GM23248 (cell line): ENCODE results near the gene ZNF385B. TPM values are rescaled to one million over a fixed set of nuclear protein-coding genes. Genes with fewer than 3 reads are reported as not detected.

Source experiments
- DNase-seq: peaks from one replicate; pipeline ENCODE4 v3.0.0-alpha.2; 2015
- H2AFZ ChIP-seq: fragments of 200-600 bp; sonication (generic); 2 replicates; pipeline ENCODE4 v1.6.1; 2016; ENCODE audit warnings: antibody characterized with exemption
- H3F3A ChIP-seq: fragments of 200-600 bp; sonication (generic); 2 replicates; pipeline ENCODE4 v1.6.1; 2016; ENCODE audit warnings: mild to moderate bottlenecking, antibody characterized with exemption, mixed run types; ENCODE audit not compliant: insufficient read depth
- H3K27ac ChIP-seq: fragments of 200-600 bp; sonication (generic); 2 replicates; pipeline ENCODE4 v1.5.1; 2016; ENCODE audit warnings: mild to moderate bottlenecking
- H3K27me3 ChIP-seq: fragments of 200-600 bp; sonication (generic); replicated peaks from 2 replicates; pipeline ENCODE4 v1.6.1; 2016; ENCODE audit warnings: mild to moderate bottlenecking; ENCODE audit not compliant: insufficient read depth
- H3K36me3 ChIP-seq: fragments of 200-600 bp; sonication (generic); 2 replicates; pipeline ENCODE4 v1.6.1; 2016; ENCODE audit warnings: low read depth, mild to moderate bottlenecking
- H3K4me1 ChIP-seq: fragments of 200-600 bp; sonication (generic); 2 replicates; pipeline ENCODE4 v1.6.1; 2016; ENCODE audit warnings: mild to moderate bottlenecking; ENCODE audit not compliant: insufficient read depth
- H3K4me2 ChIP-seq: fragments of 200-600 bp; sonication (generic); one replicate; pipeline ENCODE4 v1.6.1; 2016; ENCODE audit warnings: mild to moderate bottlenecking; ENCODE audit not compliant: unreplicated experiment
- H3K4me3 ChIP-seq: fragments of 200-600 bp; sonication (generic); 2 replicates; pipeline ENCODE4 v1.5.1; 2016; ENCODE audit warnings: mild to moderate bottlenecking
- H3K79me2 ChIP-seq: fragments of 200-600 bp; sonication (generic); 2 replicates; pipeline ENCODE4 v1.6.1; 2016; ENCODE audit warnings: mild to moderate bottlenecking; ENCODE audit not compliant: insufficient read depth
- H3K9ac ChIP-seq: fragments of 200-600 bp; sonication (generic); 2 replicates; pipeline ENCODE4 v1.6.1; 2016; ENCODE audit warnings: mild to moderate bottlenecking
- H3K9me2 ChIP-seq: fragments of 200-600 bp; sonication (generic); 2 replicates; pipeline ENCODE4 v1.6.1; 2016; ENCODE audit warnings: mixed run types, mild to moderate bottlenecking, moderate library complexity; ENCODE audit not compliant: insufficient read depth
- H3K9me3 ChIP-seq: fragments of 200-600 bp; sonication (generic); one replicate; pipeline ENCODE4 v1.6.1; 2017; ENCODE audit warnings: low read depth
- H4K20me1 ChIP-seq: fragments of 200-600 bp; sonication (generic); 2 replicates; pipeline ENCODE4 v1.6.0; 2016; ENCODE audit not compliant: insufficient read depth
- EZH2 ChIP-seq: fragments of 200-600 bp; sonication (generic); IDR thresholded peaks from 2 replicates; pipeline ENCODE4 v1.6.1; 2018; ENCODE audit warnings: antibody characterized with exemption, mild to moderate bottlenecking; ENCODE audit not compliant: insufficient read depth, poor library complexity, severe bottlenecking
- EZH2phosphoT487 ChIP-seq: fragments of 200-600 bp; sonication (generic); IDR thresholded peaks from 2 replicates; pipeline ENCODE4 v1.6.1; 2018; ENCODE audit warnings: antibody characterized with exemption, moderate library complexity, mild to moderate bottlenecking, low read depth; ENCODE audit not compliant: insufficient read depth
- WGBS, 2 experiments: methylation state at CpG; one replicate each; pipeline ENCODE4 v1.1.6; 2015 to 2017; ENCODE audit warnings: low lambda C conversion rate in 2 of 2, low coverage in 1 of 2; ENCODE audit errors: missing lambda C conversion rate in 2 of 2; 5-methylcytosine and 5-hydroxymethylcytosine counted together
- in situ Hi-C: fragments of 300-500 bp; cut with MboI; formaldehyde crosslinking; loops from 2 replicates; pipeline ENCODE4 v1.15.0; 2020
- polyA plus RNA-seq: library from polyadenylated mRNA; unstranded; fragments of >200 nt; fragmentation: Nextera tagmentation; extraction: Ambion mirVana; gene quantifications from 2 replicates; pipeline ENCODE4 v1.2.1, GENCODE V29; 2016
- total RNA-seq: library from RNA; depleted of rRNA; stranded (reverse); fragments of >200 nt; shearing (Covaris generic); gene quantifications from 2 replicates; pipeline ENCODE4 v1.2.3, GENCODE V29; 2014

ZNF385B gene
- total and polyA plus RNA-seq, 2 experiments from 2014 or later, result 0.30 TPM; not detected in 1

DNA sequence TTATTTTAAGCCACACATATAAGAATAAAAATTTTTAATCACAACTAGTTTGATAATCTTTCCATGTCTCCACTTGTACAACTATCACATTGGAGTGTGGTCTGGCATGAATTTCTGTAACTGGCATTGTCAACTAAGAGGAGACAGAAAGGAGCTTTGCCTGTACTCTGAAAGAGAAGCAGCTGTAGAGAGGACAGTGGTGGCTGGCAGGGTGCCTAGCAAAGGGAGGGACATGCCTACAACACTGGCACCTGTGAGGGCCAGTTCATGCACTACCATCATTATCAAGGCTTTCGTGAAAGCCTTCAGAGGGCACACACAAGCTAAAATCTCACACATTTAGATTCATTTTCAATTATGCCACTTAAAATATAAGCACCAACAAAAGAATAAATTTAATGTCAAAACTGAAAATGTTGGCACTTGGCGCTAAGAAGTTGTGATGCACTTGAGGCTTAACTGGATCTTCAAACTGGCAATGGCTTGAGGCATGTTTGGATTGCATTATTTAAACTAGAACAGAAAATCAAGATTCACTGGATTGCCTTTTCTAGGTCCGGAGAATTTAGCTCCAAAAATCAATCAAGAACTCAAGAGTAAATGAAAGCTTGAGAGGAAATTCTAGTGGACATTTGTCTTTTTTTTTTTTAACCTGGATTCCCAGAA is 238.6 kb downstream of the ZNF385B start:
- no peak for DNase-seq
- Histone ChIP-seq H3K36me3 (no peaks in the 10 kb centered on the region), H3K4me2 (peak overlapping the region; percentile 20), H3K27me3 (no peaks in the 10 kb centered on the region), H3K79me2 (no peaks in the 10 kb centered on the region), H4K20me1 (no peaks in the 10 kb centered on the region), H3K4me3 (no peak overlapping the region), H3K4me1 (peaks cover 10% of the 10 kb centered on the region), H3K9me3 (no peaks in the 10 kb centered on the region), H3K9ac (no peak overlapping the region), H3F3A (0 out of 2 replicates have a peak, but pooled peaks cover 9% of the 10 kb centered on the region), H2AFZ (no peak overlapping the region), H3K27ac (no peak overlapping the region), H3K9me2 (no peaks in the 10 kb centered on the region)
- in situ Hi-C loops, result no loop called here
- TF ChIP-seq EZH2phosphoT487 (no peak), EZH2 (no peak)
- WGBS, 2 experiments, result 96 to 97% methylated on average over 3 of the region's 3 CpGs

DNA sequence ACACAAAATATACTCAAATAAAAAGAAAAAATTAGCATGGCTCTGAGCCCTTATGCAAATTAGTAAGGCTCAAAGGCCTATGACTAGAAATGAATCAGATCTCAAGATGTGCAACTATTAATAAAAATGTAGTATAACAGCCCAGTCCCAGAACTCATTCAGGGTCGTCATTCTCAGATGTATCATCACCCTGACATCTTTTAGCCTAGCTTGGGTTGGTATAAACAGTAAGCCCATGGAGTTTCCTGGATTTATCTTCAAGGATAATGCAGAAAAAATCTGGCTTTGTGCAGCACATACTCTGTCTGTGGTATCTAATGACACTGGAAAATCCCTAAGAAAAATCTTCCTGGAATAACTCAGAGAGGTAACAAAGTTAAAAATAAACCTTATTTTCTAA is 239.3 kb downstream of the ZNF385B start:
- peak; percentile 56 for DNase-seq
- H3K4me1 ChIP-seq, result peaks cover 10% of the 10 kb centered on the region
- no peaks in the 10 kb centered on the region for H3K9me3 ChIP-seq
- H3K79me2 ChIP-seq, result no peaks in the 10 kb centered on the region
- 0 out of 2 replicates have a peak, but pooled peaks cover 9% of the 10 kb centered on the region for H3F3A ChIP-seq
- H4K20me1 ChIP-seq, result no peaks in the 10 kb centered on the region
- WGBS, 2 experiments, result 0 to 2% methylated on average over 1 of the region's 1 CpG
- no peak overlapping the region for H3K27ac ChIP-seq
- H3K36me3 ChIP-seq, result no peaks in the 10 kb centered on the region
- H3K9ac ChIP-seq, result no peak overlapping the region
- peak overlapping the region; percentile 20 for H3K4me2 ChIP-seq
- TF ChIP-seq EZH2, result no peak
- TF ChIP-seq EZH2phosphoT487, result no peak
- no peak overlapping the region for H3K4me3 ChIP-seq
- H3K9me2 ChIP-seq, result no peaks in the 10 kb centered on the region
- in situ Hi-C loops, result no loop called here
- H2AFZ ChIP-seq, result no peak overlapping the region
- no peaks in the 10 kb centered on the region for H3K27me3 ChIP-seq

GRCh38 chr2:179619947-179620467 is 241.4 kb downstream of the ZNF385B start:
- no peak overlapping the region for H3K9ac ChIP-seq
- no peak for TF ChIP-seq EZH2
- no peak for TF ChIP-seq EZH2phosphoT487
- no peak overlapping the region for H3K4me3 ChIP-seq
- H3K36me3 ChIP-seq, result no peaks in the 10 kb centered on the region
- no peak overlapping the region for H3K4me2 ChIP-seq
- in situ Hi-C loops, result no loop called here
- H3K4me1 ChIP-seq, result peaks cover 12% of the 10 kb centered on the region
- no peak overlapping the region for H2AFZ ChIP-seq
- no peaks in the 10 kb centered on the region for H3K9me3 ChIP-seq
- H3F3A ChIP-seq, result 0 out of 2 replicates have a peak, but pooled peaks cover 9% of the 10 kb centered on the region
- no peak for DNase-seq
- no peaks in the 10 kb centered on the region for H3K79me2 ChIP-seq
- H3K9me2 ChIP-seq, result no peaks in the 10 kb centered on the region
- H4K20me1 ChIP-seq, result no peaks in the 10 kb centered on the region
- no peak overlapping the region for H3K27ac ChIP-seq
- no peaks in the 10 kb centered on the region for H3K27me3 ChIP-seq
- 88 to 98% methylated on average over 1 of the region's 1 CpG for WGBS, 2 experiments

- no peaks in the 10 kb centered on the region for H3K9me3 ChIP-seq
- peaks cover 29% of the 10 kb centered on the region; the same call in 1 of the 2 replicates for H3F3A ChIP-seq
- H3K4me2 ChIP-seq, result peak overlapping the region; percentile 41
- H3K27ac ChIP-seq, result peak overlapping the region; percentile 53
- no peaks in the 10 kb centered on the region for H4K20me1 ChIP-seq
- H3K4me3 ChIP-seq, result peak overlapping the region; percentile 46
- no peak overlapping the region for H3K9ac ChIP-seq
- peaks cover 35% of the 10 kb centered on the region for H3K4me1 ChIP-seq
- TF ChIP-seq EZH2 (no peak), EZH2phosphoT487 (no peak)
- WGBS, 2 experiments, result 34 to 39% methylated on average over 3 of the region's 3 CpGs
- H3K36me3 ChIP-seq, result no peaks in the 10 kb centered on the region
- no peaks in the 10 kb centered on the region for H3K79me2 ChIP-seq
- no peaks in the 10 kb centered on the region for H3K27me3 ChIP-seq
- H3K9me2 ChIP-seq, result 0 out of 2 replicates have a peak, but pooled peaks cover 8% of the 10 kb centered on the region
- in situ Hi-C loops, result no loop called here
- peak; percentile 58 for DNase-seq
- peak overlapping the region; percentile 24 for H2AFZ ChIP-seq
Observed at GRCh38 chr2:179614121-179614520, 247.3 kb downstream of the ZNF385B start.
